Common myeloid progenitor, CD34-positive (primary cell): ENCODE data around the gene THOC6.
A peak's percentile ranks its signal among the peaks of the same experiment; 100 is the strongest.
"Not testable (repeated sequence)": the region's sequence is repeated elsewhere in the genome, so short reads cannot be mapped to it uniquely, and the experiment has no call there.

Source experiments
- CTCF ChIA-PET: fragments of 350-600 bp; sonication (Branson Sonifier 250); formaldehyde crosslinking; loops from one replicate; lab custom pipeline; 2021; ENCODE audit warnings: antibody characterized with exemption; lab: Charles Lee
- POLR2A ChIA-PET: fragments of 350-600 bp; sonication (Branson Sonifier 250); formaldehyde crosslinking; loops from one replicate; lab custom pipeline; 2021; ENCODE audit warnings: antibody characterized with exemption; lab: Charles Lee
- DNase-seq, 3 donors: peaks; one replicate each; pipeline versions ENCODE4 v3.0.0 to v3.0.0-alpha.2; 2013
- H3K27ac ChIP-seq, 2 experiments: 1 replicate in 1 of 2; 2 replicates in 1 of 2; pipeline ENCODE4 v1.7.0; 2013; ENCODE audit warnings: inconsistent platforms in 2 of 2, low read length in 2 of 2, mild to moderate bottlenecking in 2 of 2, low read depth in 1 of 2, moderate library complexity in 1 of 2; ENCODE audit not compliant: severe bottlenecking in 2 of 2, insufficient read depth in 1 of 2, poor library complexity in 1 of 2
- H3K27me3 ChIP-seq, 5 experiments: replicated peaks in 2 of 5; 1 replicate in 3 of 5; 2 replicates in 2 of 5; pipeline versions ENCODE4 v1.6.1 to v1.7.0; 2013; ENCODE audit warnings: low read length in 4 of 5, mild to moderate bottlenecking in 2 of 5, moderate library complexity in 2 of 5, inconsistent platforms in 1 of 5; ENCODE audit not compliant: insufficient read depth in 5 of 5, control insufficient read depth in 4 of 5
- H3K36me3 ChIP-seq, 4 experiments: 1 replicate in 2 of 4; 2 replicates in 2 of 4; pipeline versions ENCODE4 v1.6.1 to v1.7.0; 2013; ENCODE audit warnings: low read length in 3 of 4, control low read depth in 1 of 4, mild to moderate bottlenecking in 1 of 4; ENCODE audit not compliant: control insufficient read depth in 4 of 4, insufficient read depth in 4 of 4
- H3K4me1 ChIP-seq, 4 experiments: 1 replicate in 3 of 4; 2 replicates in 1 of 4; pipeline versions ENCODE4 v1.6.1 to v1.7.1; 2013; ENCODE audit warnings: low read length in 3 of 4, mild to moderate bottlenecking in 3 of 4, control low read depth in 1 of 4, inconsistent platforms in 1 of 4, moderate library complexity in 1 of 4; ENCODE audit not compliant: control insufficient read depth in 4 of 4, insufficient read depth in 4 of 4; ENCODE audit errors: control extremely low read depth in 1 of 4
- H3K4me3 ChIP-seq, 7 experiments: 1 replicate in 4 of 7; 2 replicates in 3 of 7; pipeline versions ENCODE4 v1.5.1 to v1.7.0; 2013; ENCODE audit warnings: mild to moderate bottlenecking in 7 of 7, low read length in 6 of 7, moderate library complexity in 6 of 7, inconsistent platforms in 2 of 7, low read depth in 2 of 7, control low read depth in 1 of 7; ENCODE audit not compliant: insufficient read depth in 4 of 7, control insufficient read depth in 1 of 7; ENCODE audit errors: extremely low read depth in 1 of 7
- H3K9me3 ChIP-seq, 5 experiments: 1 replicate in 4 of 5; 2 replicates in 1 of 5; pipeline versions ENCODE4 v1.6.1 to v1.7.1; 2013; ENCODE audit warnings: low read length in 4 of 5, mild to moderate bottlenecking in 2 of 5, inconsistent platforms in 1 of 5, low read depth in 1 of 5, moderate library complexity in 1 of 5; ENCODE audit not compliant: control insufficient read depth in 4 of 5, insufficient read depth in 2 of 5; ENCODE audit errors: control extremely low read depth in 1 of 5
- WGBS: methylation state at CpG from one replicate; pipeline ENCODE4 v1.1.5; 2013; ENCODE audit not compliant: insufficient coverage; 5-methylcytosine and 5-hydroxymethylcytosine counted together

THOC6 gene

GRCh38 chr16:3069146-3069545 lies 45.3 kb downstream of the THOC6 start:
- H3K27me3 ChIP-seq, DNase-seq, H3K9me3 ChIP-seq, POLR2A ChIA-PET, H3K4me3 ChIP-seq, H3K27ac ChIP-seq, H3K36me3 ChIP-seq: not testable (repeated sequence)
- 93% methylated on average over 10 of the region's 11 CpGs for WGBS
- CTCF ChIA-PET: interaction anchor here (1.5 kb wide), 1 partner anchor 62 kb away, joined by 3 read pairs; no protein-coding TSS in a partner anchor
- peaks cover 0 to 53% (median 18%) of the 10 kb centered on the region in 4 experiments for H3K4me1 ChIP-seq

- H3K9me3 ChIP-seq: no peaks in the 10 kb centered on the region
- no peaks in the 10 kb centered on the region for H3K36me3 ChIP-seq
- H3K4me3 ChIP-seq: no peak overlapping the region
- no peak for DNase-seq
- peaks cover 0 to 63% (median 32%) of the 10 kb centered on the region in 4 experiments for H3K4me1 ChIP-seq
- H3K27ac ChIP-seq: no peak overlapping the region
- ChIA-PET POLR2A (no interaction called here), CTCF (interaction anchor here (0.7 to 1.4 kb wide), 5 partner anchors 11 to 96 kb away, joined by 3 read pairs; no protein-coding TSS in a partner anchor)
- H3K27me3 ChIP-seq: no peaks in the 10 kb centered on the region
- WGBS: 97% methylated on average over 7 of the region's 9 CpGs
Measured at GRCh38 chr16:3070608-3071111, 46.8 kb downstream of the THOC6 start.

GRCh38 chr16:3071655-3072054 lies 47.8 kb downstream of the THOC6 start:
- peaks cover 0 to 71% (median 41%) of the 10 kb centered on the region in 4 experiments for H3K4me1 ChIP-seq
- no peaks in the 10 kb centered on the region for H3K36me3 ChIP-seq
- WGBS: 98% methylated on average over 7 of the region's 7 CpGs

GRCh38 chr16:3072148-3072547 lies 48.3 kb downstream of the THOC6 start:
- CTCF ChIA-PET, H3K36me3 ChIP-seq, H3K27ac ChIP-seq, DNase-seq, H3K9me3 ChIP-seq, H3K27me3 ChIP-seq, H3K4me3 ChIP-seq, POLR2A ChIA-PET: not testable (repeated sequence)
- peaks cover 0 to 73% (median 43%) of the 10 kb centered on the region in 4 experiments for H3K4me1 ChIP-seq
- no CpG with 5 or more reads among the region's 4 CpGs for WGBS

More at GRCh38 chr16:3071655-3072054, 47.8 kb downstream of the THOC6 start:
- ChIA-PET POLR2A (no interaction called here), CTCF (no interaction called here)
- DNase-seq: no peak
- H3K9me3 ChIP-seq: peaks cover 0 to 2% (median 0%) of the 10 kb centered on the region in 5 experiments
- no peaks in the 10 kb centered on the region for H3K27me3 ChIP-seq
- no peak overlapping the region for H3K4me3 ChIP-seq
- H3K27ac ChIP-seq: no peak overlapping the region

- CTCF ChIA-PET: interaction anchor here (0.6 kb wide), 1 partner anchor 25 kb away, joined by 3 read pairs; no protein-coding TSS in a partner anchor
Measured at GRCh38 chr16:3072576-3073263, 48.9 kb downstream of the THOC6 start.

GRCh38 chr16:3073448-3073847 lies 49.6 kb downstream of the THOC6 start:
- Histone ChIP-seq H3K36me3 (no peaks in the 10 kb centered on the region), H3K4me3 (no peak overlapping the region), H3K27ac (no peak overlapping the region), H3K27me3 (no peaks in the 10 kb centered on the region), H3K9me3 (peaks cover 0 to 7% (median 0%) of the 10 kb centered on the region in 5 experiments), H3K4me1 (peaks cover 0 to 64% (median 43%) of the 10 kb centered on the region in 4 experiments)
- WGBS: 91% methylated on average over 7 of the region's 7 CpGs
- CTCF ChIA-PET: interaction anchor here (0.6 to 4.7 kb wide), 2 partner anchors 14 to 26 kb away, joined by 3 to 31 read pairs; no protein-coding TSS in a partner anchor
- no peak for DNase-seq
- POLR2A ChIA-PET: no interaction called here

More at GRCh38 chr16:3072576-3073263, 48.9 kb downstream of the THOC6 start:
- POLR2A ChIA-PET, H3K27ac ChIP-seq, H3K4me3 ChIP-seq, H3K36me3 ChIP-seq, H3K9me3 ChIP-seq, H3K27me3 ChIP-seq: not testable (repeated sequence)
- peaks cover 0 to 69% (median 43%) of the 10 kb centered on the region in 4 experiments for H3K4me1 ChIP-seq
- WGBS: no CpG with 5 or more reads among the region's 18 CpGs
- DNase-seq: peak in 1 of 3 donors; percentile 40
